H1 (cell line): ENCODE measurements around the gene GPSM3. TPM values are rescaled to one million over a fixed set of nuclear protein-coding genes. Genes with fewer than 3 reads are reported as not detected.

Experiments
- ASH2L ChIP-seq: fragments of 200-600, 300-600 bp; sonication (generic); IDR thresholded peaks from one replicate; pipeline ENCODE4 v1.7.1; 2017; ENCODE audit warnings: low read length
- ATF2 ChIP-seq: IDR thresholded peaks from 2 replicates; pipeline ENCODE4 v1.6.1; 2012; ENCODE audit warnings: low read length, inconsistent platforms
- BCL11A ChIP-seq, 2 experiments: IDR thresholded peaks; one replicate each; pipeline ENCODE4 v1.6.1; 2011; ENCODE audit warnings: low read depth in 2 of 2, low read length in 2 of 2, mild to moderate bottlenecking in 2 of 2
- BRCA1 ChIP-seq: IDR thresholded peaks from 2 replicates; pipeline ENCODE4 v1.6.1; 2012; ENCODE audit warnings: low read depth, low read length, improper control_type of control experiment
- CHD7 ChIP-seq: fragments of 300-600 bp; sonication (generic); IDR thresholded peaks from 2 replicates; pipeline ENCODE4 v1.7.1; 2012; ENCODE audit warnings: low read length, moderate library complexity, mild to moderate bottlenecking, inconsistent platforms; ENCODE audit not compliant: insufficient replicate concordance
- MAFK ChIP-seq: IDR thresholded peaks from 2 replicates; pipeline ENCODE4 v1.6.1; 2012; ENCODE audit warnings: low read depth, mild to moderate bottlenecking, improper control_type of control experiment, low read length
- SP1 ChIP-seq: IDR thresholded peaks from 2 replicates; pipeline ENCODE4 v1.6.1; 2011; ENCODE audit warnings: low read depth, low read length
- TCF12 ChIP-seq: IDR thresholded peaks from 2 replicates; pipeline ENCODE4 v1.6.1; 2011; ENCODE audit warnings: low read depth, mild to moderate bottlenecking, low read length
- polyA plus RNA-seq, 7 experiments: library from polyadenylated mRNA; depleted of rRNA in 3 of 7; stranded (reverse) in 5 of 7; unstranded in 2 of 7; fragments of >200 nt in 5 of 7; fragments of 200-250 nt in 2 of 7; gene quantifications; 1 replicate in 5 of 7; 2 replicates in 1 of 7; 4 replicates in 1 of 7; pipeline versions ENCODE4 v1.2.1 to v1.2.3, GENCODE V29; 2011 to 2013; ENCODE audit warnings: missing spikeins in 2 of 7, mixed read lengths in 2 of 7
- total RNA-seq: library from RNA; stranded (reverse); fragmentation: NEBNext Ultra II Directional; extraction: Animal tissue kit (Norgen Biotek cat#: 25700); gene quantifications from 2 replicates; pipeline ENCODE4 v1.2.1, GENCODE V29; 2021

The GPSM3 gene
- total and polyA plus RNA-seq, 2 of the 8 experiments (the other 6 are each of a cell fraction or from before 2014, with no cell fraction given): 6.6 to 9.8 TPM

GRCh38 chr6:32148289-32149091 is 44.0 kb downstream of the GPSM3 start (continued):
- TF ChIP-seq CHD7 (no peak), SP1 (peak; percentile 4; the same call in 1 of the 2 replicates), MAFK (no peak), TCF12 (no peak), BCL11A (IDR thresholded peaks at IDR 0.05; ENCODE audit: low read depth in 2 of 2, low read length in 2 of 2) (no peak), BRCA1 (no peak), ASH2L (peak; percentile 47), ATF2 (no peak)
